Lower leg skin (tissue), 4 donors: ENCODE measurements around the gene TENM4. TPM values are rescaled to one million over a fixed set of nuclear protein-coding genes. Genes with fewer than 3 reads are reported as not detected.
A peak's percentile ranks its signal among the peaks of the same experiment; 100 is the strongest.

Experiments
- DNase-seq, 2 donors: peaks; one replicate each; pipeline ENCODE4 v3.0.0-alpha.2; 2019; ENCODE audit warnings: low spot score in 2 of 2
- H3K4me3 ChIP-seq: fragments of 200-600 bp; sonication (generic); 2 replicates; pipeline ENCODE4 v1.5.1; 2017; ENCODE audit warnings: mild to moderate bottlenecking, low read depth; ENCODE audit not compliant: poor library complexity, severe bottlenecking
- CTCF ChIP-seq, 3 donors: fragments of 450-650 bp; IDR thresholded peaks; one replicate each; pipeline ENCODE4 v1.5.1; 2016; ENCODE audit warnings: antibody characterized with exemption in 3 of 3, mild to moderate bottlenecking in 3 of 3, moderate library complexity in 2 of 3
- POLR2A ChIP-seq, 2 donors: fragments of 450-650 bp; IDR thresholded peaks; one replicate each; pipeline ENCODE4 v1.6.1; 2016 to 2017; ENCODE audit warnings: antibody characterized with exemption in 2 of 2, mild to moderate bottlenecking in 1 of 2, moderate library complexity in 1 of 2
- WGBS, 2 donors: methylation state at CpG; one replicate each; pipeline ENCODE4 v1.1.5; 2018; 5-methylcytosine and 5-hydroxymethylcytosine counted together
- intact Hi-C: fragments of 100-400 bp; cut with DNase I; formaldehyde crosslinking; loops from one replicate; pipeline ENCODE4 v1.15.0; 2023; ENCODE audit warnings: low total_unique reads
- total RNA-seq, 4 donors: library from RNA; depleted of rRNA; stranded (reverse); fragments of >200 nt; gene quantifications; one replicate each; pipeline ENCODE4 v1.1.0, GENCODE V29; 2016

TENM4 gene
- total RNA-seq, 4 donors from 2014 or later, result 34.4 to 41.1 (median 36.6) TPM

- intact Hi-C loops, result no loop called here
- no peak overlapping the region for H3K4me3 ChIP-seq
- no peak for DNase-seq
- TF ChIP-seq CTCF (IDR thresholded peaks at IDR 0.05) (no peak), POLR2A (IDR thresholded peaks at IDR 0.05) (no peak)
- WGBS, 2 donors, result 79 to 84% methylated on average over 7 of the region's 7 CpGs
Observed at GRCh38 chr11:78810559-78811009, 630.2 kb downstream of the TENM4 start.

GRCh38 chr11:78809931-78810541, 630.8 kb downstream of the TENM4 start:
- H3K4me3 ChIP-seq, result no peak overlapping the region
- intact Hi-C loops, result no loop called here
- WGBS, 2 donors, result 67 to 78% methylated on average over 7 of the region's 7 CpGs
- DNase-seq, result no peak
- no peak for TF ChIP-seq POLR2A (IDR thresholded peaks at IDR 0.05)
- TF ChIP-seq CTCF (IDR thresholded peaks at IDR 0.05), result no peak

- intact Hi-C loops, result no loop called here
- TF ChIP-seq CTCF (IDR thresholded peaks at IDR 0.05), result no peak
- DNase-seq, result no peak
- H3K4me3 ChIP-seq, result no peak overlapping the region
- 54 to 83% methylated on average over 4 of the region's 4 CpGs for WGBS, 2 donors
Observed at GRCh38 chr11:78808923-78809322, 631.9 kb downstream of the TENM4 start.

- no peak for DNase-seq
- WGBS, 2 donors, result 92 to 98% methylated on average over 2 of the region's 2 CpGs
- H3K4me3 ChIP-seq, result no peak overlapping the region
- intact Hi-C loops, result no loop called here
- no peak for TF ChIP-seq POLR2A (IDR thresholded peaks at IDR 0.05)
- TF ChIP-seq CTCF (IDR thresholded peaks at IDR 0.05), result no peak
Observed at GRCh38 chr11:78807351-78807750, 633.5 kb downstream of the TENM4 start.

- peak in 1 of 2 donors; percentile 37 for DNase-seq
- intact Hi-C loops, result no loop called here
- no peak overlapping the region for H3K4me3 ChIP-seq
- WGBS, 2 donors, result 42 to 45% methylated on average over 2 of the region's 2 CpGs
- TF ChIP-seq POLR2A (IDR thresholded peaks at IDR 0.05), result no peak
- no peak for TF ChIP-seq CTCF (IDR thresholded peaks at IDR 0.05)
Observed at GRCh38 chr11:78806214-78807004, 634.4 kb downstream of the TENM4 start.
